Central memory CD4-positive, alpha-beta T cell (primary cell): Measurements from ENCODE around the gene CDK15.
"Not testable (repeated sequence)": the region's sequence is repeated elsewhere in the genome, so short reads cannot be mapped to it uniquely, and the experiment has no call there.

Source experiments
- DNase-seq: peaks from one replicate; pipeline ENCODE4 v3.0.0; 2022

CDK15 gene

GRCh38 chr2:201831469-201831868, 25.1 kb downstream of the CDK15 start:
- no peak for DNase-seq

- no peak for DNase-seq
Observed at GRCh38 chr2:201833781-201834180, 27.4 kb downstream of the CDK15 start.

- DNase-seq = no peak
Observed at GRCh38 chr2:201835066-201835465, 28.7 kb downstream of the CDK15 start.

DNA sequence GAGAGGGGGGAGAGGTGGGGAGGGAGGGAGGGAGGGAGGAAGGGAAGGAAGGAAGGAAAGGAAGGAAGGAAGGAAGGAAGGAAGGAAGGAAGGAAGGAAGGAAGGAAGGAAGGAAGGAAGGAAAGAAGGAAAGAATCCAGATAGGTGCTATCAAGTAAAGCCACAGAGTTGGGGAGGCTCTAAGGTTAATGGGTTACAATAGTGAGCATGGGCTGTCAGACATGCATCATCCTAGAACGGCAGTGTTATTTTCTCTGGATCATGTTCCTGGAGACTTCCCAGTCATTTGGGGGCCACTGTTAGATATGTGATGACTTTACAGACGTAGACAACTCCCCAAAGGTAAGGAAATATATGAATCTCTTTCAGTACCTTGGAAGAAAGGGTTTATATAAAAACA, 31.1 kb downstream of the CDK15 start:
- DNase-seq = no peak

DNA sequence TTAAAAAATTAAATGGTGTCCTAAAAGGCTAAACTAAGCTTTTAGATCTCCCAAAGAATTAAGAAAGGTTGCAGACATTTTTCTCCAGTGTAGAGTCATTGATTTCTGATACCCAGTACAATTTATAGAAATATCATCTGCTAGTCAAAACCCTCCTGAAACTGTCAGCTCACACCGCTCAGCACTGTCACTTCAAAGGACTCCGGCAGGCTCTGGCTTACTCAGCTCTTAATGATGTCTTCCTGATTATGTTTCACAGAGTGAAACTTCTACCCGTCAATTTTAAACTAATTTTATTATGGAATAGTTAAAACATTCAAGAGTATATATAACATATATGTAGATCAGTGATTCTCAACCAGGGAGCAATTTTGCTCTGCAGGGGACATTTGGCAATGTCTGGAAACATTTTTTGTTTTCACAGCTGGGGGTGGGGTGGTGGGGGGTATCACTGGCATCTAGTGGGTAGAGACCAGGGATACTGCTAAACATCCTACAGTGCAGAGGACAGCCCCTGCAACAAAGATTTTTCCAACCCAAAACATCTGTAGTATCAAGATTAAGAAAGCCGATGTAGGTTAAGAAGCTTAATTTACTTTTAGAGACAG, 31.6 kb downstream of the CDK15 start:
- no peak for DNase-seq

DNA sequence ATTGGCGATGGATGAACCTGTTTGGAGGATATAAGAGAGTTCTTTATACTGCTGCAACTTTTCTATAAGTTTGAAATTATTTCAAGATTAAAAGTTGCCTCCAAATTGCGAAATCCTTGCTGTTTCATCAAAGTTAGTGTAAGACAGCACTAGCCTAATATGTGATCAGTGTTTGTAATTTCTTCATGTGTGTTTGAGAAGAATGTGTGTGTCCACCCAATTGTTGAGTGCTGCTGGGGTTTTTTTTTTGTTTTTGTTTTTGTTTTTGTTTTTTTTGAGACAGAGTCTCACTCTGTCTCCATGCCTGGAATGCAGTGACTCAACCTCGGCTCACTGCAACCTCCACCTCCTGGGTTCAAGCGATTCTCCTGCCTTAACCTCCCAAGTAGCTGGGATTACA, 33.4 kb downstream of the CDK15 start:
- no peak for DNase-seq

DNA sequence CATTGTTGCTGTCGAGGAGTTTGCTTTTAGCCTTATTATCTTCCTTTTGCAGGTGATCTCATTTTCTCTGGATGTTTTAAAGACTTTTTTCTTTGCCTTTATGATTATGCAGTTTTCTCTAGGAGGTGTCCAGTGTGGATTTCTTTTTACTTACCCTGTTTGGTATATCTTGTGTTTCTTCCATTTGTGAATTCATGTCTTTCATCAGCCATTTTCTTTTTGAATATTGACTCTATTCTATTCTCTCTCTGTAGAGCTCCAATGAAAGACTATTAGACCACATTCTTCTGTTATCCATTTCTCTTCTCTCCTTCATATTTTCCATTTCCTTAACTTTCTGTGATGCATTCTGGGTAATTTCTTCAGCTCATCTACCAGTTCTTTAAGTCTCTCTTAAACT, 34.4 kb downstream of the CDK15 start:
- DNase-seq = no peak

GRCh38 chr2:201842131-201842860, 36.0 kb downstream of the CDK15 start:
- DNase-seq = no peak

DNA sequence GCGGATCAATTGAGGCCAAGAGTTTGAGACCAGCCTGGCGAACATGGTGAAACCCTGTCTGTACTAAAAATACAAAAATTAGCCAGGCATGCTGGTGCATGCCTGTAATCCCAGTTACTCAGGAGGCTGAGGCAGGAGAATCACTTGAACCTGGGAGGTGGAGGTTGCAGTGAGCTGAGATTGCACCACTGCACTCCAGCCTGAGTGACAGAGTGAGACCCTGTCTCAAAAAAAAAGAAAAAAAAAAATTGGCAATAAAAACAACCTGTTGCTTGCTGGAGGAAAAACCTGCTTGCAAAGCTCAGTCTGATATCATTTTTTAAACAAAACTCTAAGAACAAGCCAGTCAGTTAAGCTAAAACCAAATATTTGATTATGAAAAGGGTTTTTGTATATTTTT, 38.6 kb downstream of the CDK15 start:
- DNase-seq = not testable (repeated sequence)

GRCh38 chr2:201847481-201847880, 41.1 kb downstream of the CDK15 start:
- no peak for DNase-seq

DNA sequence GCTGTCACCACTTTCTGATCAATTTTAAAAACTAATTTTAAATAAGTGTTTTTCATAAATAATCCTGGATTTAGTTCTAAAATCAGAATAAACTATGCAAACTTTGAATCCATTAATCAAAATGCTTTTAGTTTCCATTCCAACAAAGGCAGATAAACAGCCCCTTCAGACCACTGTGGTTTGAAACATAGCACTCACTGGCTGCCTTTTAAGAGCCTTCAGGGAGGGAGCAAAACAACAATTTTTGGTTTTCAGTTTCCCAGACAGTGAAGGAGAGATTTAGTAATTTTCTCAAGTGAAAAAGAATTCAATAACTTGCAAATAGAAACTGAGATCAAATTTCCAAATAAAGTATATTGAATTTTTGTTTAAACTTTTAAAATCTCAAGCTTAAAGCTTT, 46.1 kb downstream of the CDK15 start:
- no peak for DNase-seq

- DNase-seq = no peak
Observed at GRCh38 chr2:201852878-201853415, 46.6 kb downstream of the CDK15 start.

DNA sequence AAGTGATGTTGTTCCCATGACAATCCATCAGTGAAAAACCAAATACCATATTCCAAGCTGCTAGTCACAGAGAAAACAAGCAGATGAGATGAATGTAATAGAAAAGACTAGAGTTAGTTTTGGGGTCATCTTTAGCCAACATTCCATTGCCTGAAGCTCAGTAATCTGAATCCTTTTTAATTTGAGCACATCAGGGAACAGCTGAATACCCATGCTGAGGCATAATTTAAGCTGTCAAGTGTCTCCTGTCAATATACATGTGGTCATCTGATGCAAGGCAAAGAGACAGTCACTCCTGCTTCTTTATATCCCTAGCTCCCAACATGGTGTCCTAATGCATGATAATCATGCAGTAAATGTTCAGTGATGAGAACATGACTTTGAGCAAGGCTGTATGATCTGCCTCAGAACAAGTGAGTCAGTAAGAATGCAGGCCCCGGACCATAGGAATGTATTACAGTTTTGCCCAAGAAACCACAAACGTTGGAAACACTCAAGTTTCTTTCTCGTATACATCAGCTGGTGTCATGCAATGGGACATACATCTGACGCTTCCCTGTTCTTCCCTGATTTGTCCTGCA, 48.0 kb downstream of the CDK15 start:
- no peak for DNase-seq

DNA sequence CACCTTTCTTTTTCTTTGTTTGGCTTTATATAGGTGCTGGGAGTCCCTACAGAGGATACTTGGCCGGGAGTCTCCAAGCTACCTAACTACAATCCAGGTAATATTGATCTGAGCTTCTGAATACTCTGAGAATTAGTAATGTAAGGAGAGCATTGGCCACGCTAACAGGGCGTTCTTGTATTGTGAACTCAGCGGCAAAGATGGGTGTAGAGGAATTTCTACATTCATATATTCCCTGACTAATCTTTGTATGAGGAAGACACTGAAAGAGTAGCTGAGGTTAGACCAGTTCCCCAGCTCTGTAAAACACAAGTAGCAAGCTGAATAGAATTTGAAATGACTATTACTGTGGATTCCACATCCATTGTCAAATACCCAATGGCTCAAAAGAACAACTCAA, 48.5 kb downstream of the CDK15 start:
- DNase-seq = no peak

- DNase-seq = no peak
Observed at GRCh38 chr2:201855356-201855755, 49.0 kb downstream of the CDK15 start.

- DNase-seq = no peak
Observed at GRCh38 chr2:201857326-201857725, 51.0 kb downstream of the CDK15 start.

DNA sequence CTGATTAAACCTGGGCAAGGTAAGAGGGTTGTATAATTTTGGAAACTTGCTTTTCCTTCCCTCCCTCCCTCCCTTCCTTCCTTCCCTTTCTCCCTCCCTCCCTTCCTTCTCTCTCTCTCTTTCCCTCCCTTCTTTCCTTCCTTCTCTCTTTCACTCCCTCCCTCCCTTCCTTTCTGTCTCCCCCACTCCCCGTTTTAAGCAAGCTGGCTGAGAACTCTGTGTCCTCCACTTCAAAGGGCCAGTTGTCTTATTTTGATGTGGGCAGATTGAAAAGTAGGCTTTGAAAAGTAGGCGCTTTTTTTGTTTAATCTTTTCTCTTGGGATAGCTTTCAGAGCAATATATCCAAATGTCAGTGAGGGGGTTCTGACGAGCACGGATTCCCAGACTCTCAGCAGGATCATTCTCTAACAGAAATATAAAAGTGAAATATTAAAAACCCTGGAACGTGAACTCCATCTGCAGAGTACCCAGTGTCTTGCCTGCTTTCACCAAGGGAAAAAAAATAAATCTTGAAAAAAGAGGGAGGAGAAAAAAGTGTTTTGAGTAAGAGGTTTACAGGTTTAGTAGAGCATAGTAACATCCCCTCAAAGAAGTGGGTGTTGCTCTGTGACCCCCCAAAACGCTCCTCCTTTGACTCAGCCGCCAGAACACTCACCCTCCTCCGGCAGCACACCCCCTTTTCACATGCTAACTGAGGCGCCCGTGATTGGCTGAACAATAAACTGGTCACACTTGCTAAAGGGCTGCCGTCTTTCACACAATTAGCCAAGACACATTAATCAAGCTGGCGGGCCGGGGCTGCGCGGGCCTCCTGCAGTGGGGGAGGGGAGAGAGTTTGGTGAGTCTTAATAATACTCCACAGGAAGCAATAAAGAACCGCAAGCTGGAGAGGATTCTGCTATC, 52.2 kb downstream of the CDK15 start:
- DNase-seq = no peak

GRCh38 chr2:201859949-201860348, 53.6 kb downstream of the CDK15 start:
- no peak for DNase-seq

DNA sequence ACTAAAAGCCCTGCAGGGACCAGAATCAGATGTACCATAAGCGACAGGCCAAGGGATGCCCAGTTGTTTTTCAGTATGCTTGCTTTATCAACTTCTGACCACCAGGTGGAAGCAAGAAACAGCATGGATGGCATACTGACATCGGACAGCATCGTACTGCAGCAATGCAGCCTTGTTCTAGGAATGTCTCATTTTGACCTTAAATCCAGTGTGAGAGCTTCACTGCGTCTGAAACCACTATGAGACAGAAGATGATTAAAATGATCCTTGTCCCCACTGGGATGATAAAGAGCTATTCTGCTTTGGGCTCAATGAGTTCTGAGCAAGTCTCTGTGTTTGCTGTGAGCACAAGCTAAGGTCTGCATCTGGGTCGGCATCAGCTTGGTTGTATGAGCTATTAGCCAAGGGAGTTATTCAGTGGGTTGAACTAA, 54.3 kb downstream of the CDK15 start:
- DNase-seq = peak; percentile 37

- no peak for DNase-seq
Observed at GRCh38 chr2:201862843-201863242, 56.5 kb downstream of the CDK15 start.

DNA sequence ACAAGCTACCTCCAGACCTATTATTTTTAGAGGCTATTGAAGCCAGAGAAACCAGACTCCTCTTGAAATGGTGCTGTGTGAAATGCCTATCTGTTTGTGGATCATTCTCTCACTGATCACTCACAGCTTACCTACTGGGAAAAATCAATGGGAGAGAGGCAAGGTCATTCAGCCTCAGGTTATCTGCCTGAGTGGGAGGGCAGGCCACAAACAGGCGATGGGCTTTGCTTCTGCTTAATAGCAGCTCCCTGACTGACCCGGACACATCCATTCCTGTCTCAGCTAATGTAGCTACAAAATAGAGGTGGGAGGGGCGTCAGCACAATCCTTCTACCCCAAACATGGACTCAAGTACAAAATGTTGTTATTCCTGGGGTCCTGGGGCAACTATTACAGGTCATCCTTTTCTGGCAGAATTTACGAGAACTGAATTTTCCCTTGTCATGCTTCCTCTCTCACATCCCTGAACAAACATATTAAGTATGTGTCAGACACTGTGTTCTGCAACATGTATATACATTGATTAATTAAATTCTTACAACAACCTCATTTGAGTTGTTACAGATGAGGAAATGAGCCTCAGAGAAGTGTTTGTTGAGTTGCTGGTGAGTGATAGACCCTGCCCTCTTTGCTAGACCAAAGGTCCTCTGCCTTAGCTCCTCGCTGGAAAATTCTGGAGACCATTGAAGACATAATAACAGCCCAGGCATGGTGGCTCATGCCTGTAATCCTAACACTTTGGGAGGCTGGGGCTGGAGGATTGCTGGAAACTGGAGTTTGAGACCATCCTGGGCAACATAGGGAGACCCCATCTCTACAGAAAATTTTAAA, 60.5 kb downstream of the CDK15 start:
- no peak for DNase-seq

DNA sequence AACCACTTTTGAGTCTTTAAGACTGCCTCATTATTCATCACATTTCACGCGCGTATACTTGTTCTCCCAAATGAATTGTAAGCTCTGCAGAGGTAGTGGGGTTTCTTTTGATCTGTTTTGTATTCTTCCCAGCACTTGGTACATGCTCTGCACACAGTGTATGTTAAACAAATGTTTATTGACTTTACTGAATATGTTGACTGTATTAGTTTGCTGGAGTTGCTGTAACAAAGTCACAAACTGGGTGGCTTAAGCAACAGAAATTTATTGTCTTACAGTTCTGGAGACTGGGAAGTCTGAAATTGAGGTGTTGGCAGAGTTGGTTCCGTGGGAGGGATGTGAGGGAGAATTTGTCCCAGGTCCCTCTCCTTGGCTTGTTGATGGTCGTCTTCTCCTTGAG, 65.1 kb downstream of the CDK15 start:
- DNase-seq = no peak
